GM19238 (cell line): ENCODE measurements around the gene CD79A.
"Not testable (repeated sequence)": the region's sequence is repeated elsewhere in the genome, so short reads cannot be mapped to it uniquely, and the experiment has no call there.

ENCODE experiments used
- DNase-seq: peaks from one replicate; pipeline ENCODE4 v3.0.0; 2011; ENCODE audit warnings: low spot score; ENCODE audit not compliant: insufficient read length

Gene CD79A

DNA sequence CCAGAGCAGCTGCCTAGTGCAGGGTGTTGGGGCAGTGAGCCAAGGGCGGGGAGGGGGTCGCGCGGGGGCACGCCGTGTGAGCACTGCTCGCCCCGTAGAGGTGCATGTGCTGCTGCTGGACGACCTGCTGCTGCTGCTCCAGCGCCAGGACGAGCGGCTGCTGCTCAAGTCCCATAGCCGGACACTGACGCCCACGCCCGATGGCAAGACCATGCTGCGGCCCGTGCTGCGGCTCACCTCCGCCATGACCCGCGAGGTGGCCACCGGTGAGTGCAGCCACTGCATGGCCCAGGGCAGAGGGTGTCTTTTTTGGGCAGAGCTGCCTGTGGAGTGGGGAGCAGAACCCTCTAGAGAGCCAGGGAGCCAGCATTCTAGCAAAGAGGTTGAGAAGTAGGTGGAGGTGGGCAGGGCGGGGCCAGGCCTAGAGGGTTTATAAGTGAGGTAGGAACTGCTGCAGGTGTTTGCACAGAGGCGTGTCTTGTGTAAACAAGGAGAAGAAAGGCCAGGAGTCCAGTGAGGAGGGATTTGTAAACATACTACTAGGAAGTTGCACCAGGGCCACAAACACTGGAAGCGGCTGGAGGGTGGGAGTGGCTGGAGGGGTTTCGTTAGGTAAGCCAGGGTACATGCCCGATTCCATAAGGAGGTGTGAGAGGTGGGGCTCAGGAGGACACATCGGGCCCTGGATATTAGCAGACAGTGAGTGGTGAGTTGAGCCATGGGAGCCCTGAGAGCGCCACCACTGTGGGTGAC is 27.2 kb downstream of the CD79A start:
- DNase-seq, result no peak

DNA sequence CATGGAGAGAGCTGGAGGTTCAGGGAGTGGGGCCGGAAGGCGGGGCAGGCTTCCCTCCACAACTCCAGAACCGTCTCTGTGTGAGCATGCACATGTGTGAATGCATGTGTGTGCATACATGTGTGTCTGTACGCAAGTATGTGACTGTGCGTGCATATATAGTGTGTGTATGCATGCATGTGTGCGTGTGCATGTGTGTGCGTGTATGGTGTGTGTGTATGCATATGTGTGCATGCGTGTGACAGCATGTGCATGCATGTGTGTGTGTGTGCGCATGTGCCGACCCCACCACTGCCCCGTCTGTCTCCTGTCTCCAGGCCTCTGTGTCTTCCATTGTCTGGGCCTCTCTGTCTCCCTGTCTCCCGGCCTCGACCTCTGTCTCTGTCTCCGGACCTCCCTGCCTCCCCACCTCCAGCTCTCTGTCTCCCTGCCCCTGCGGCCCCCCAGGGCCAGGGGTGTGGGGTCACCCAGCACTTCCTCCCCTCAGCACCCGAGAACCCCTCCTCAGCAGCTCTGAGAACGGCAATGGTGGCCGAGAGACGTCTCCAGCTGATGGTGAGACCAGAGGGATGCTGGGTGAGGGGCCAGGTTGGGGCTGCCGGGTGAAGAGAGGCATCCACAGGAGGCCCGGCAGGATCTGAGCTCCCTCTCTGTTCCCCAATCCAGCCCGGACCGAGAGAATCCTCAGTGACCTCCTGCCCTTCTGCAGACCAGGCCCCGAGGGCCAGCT is 28.4 kb downstream of the CD79A start:
- DNase-seq, result no peak

DNA sequence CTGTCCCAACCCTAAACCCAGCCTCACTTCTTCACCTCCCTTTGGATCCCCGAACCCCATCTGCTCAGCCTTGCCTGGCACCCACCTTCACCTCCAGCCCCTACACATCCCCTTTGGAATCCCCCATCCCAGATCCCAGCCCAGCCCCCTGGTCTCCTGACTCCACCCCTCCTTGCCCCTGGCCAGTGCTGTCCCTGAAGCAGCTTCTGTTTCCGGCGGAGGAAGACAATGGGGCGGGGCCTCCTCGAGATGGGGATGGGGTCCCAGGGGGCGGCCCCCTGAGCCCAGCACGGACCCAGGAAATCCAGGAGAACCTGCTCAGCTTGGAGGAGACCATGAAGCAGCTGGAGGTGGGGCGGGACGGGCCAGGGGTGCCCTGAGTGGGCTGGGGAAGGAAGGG is 29.2 kb downstream of the CD79A start:
- no peak for DNase-seq

DNA sequence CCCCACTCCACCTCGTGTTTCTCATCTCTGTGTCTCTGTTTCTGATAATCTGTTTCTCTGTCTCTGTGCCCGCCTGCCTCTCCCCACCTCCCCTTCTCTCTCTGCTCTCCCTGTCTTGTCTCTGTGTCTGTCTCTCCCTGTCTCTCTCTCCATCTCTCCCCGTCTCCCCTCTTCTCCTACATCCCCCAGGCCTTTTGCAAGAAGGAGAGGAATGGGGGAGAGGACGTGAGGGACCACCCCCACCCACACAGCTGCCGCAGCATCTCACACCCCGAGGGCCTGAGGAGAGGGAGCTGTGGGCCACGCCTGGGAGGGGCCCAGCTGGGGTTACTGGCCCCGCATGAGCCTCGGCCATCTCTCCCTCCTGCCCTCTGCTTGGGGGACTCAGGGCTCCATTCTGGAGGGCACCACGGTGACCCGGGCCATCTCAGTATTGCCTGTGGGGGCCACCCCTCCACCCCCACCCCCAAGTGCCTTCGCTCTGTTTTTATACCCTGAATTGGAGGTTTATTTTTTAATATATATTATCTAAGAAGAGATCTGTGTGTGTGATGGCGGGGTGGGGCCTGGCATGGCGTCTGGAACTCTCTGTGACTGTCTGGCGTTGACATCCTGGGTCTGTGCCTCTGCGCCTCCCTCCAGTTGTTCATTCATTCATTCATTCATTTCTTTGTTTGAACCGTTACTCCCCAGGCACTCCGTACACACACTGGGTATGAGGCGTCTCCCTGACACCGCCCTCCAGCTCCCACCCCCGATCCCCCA is 30.0 kb downstream of the CD79A start:
- no peak for DNase-seq

DNA sequence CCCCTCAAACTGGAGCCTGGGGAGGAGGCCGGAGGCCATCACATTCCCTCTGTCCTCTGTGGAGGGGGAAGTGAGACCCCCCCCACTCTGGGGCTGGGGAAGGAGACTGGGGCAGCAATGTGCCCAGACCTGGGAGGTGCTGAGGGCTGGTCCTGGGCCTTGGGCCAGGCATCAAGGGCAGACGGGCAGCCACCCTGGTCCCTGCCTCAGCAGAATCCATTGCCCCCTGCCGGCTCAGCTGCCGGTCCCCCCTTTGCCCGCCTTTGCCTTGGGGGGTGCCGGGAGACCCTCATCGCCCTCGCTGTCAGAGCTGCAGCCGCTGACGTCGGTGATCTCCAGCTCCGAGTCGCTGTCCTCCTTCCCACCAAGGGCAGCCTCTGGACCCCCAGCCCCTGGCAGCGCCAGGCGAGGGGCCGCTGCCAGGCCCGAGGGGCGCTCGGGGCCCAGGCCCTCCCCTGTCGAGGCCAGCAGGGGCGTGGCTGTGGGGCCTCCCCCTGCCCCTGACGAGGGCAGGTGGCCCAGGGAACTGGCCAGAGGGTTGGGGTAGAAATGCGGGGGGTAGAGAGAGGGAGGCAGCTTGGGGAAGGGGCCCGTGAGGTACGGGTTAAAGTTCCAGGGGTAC is 31.0 kb downstream of the CD79A start:
- no peak for DNase-seq

DNA sequence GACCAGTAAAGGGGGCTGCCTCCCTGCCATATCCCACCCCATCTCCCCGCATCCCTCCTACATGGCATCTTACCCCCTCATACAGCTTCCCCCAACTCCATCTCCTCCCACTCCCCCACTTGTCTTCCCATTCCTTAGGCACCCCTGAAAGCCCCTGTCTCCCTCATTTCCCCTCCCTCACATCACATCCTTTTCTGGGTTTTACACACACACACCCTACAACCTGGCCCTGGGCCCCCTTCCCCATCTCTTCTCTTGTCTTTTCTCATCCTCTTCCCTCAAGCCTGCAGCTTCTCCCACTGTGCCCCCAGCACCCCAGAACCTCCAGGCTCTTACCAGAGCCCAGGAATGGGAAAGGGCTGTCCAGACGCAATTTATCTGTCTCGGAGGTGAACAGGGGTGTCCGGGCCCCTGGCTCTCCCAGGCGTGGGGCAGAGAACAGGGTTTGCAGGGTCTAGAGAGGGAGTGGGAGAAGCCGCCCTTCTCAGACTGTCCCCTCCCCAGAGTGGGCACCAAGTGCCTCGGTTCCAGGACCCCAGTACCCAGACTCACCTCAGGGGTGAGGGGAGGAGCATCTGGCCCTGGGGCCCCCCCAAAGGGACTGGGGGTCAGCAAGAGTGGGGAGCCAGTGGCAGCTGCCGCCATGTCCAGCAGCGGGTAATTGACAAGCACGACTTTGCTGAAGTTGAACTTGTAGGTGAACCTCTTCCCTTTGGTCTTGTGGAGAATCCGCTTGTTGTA is 31.8 kb downstream of the CD79A start:
- DNase-seq, result no peak

DNA sequence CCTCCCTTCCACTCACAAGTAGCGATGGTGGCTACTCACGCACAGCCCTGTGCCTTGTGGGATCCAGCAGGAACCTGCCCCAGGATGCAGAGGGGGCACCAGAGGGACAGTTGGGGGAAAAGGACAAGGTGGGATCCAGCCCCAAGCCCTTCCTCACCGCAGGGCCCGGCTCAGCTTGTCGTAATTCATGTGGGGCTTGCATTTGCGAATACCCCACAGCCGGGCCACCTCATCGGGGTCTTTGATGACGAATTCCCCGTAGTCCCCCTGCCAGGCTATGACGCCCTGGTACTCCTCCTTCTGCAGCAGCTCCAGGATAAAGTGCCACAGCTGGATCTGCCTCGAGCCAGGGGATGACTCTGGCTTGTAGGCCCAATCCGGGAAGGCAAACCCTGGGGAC is 32.6 kb downstream of the CD79A start:
- no peak for DNase-seq

DNA sequence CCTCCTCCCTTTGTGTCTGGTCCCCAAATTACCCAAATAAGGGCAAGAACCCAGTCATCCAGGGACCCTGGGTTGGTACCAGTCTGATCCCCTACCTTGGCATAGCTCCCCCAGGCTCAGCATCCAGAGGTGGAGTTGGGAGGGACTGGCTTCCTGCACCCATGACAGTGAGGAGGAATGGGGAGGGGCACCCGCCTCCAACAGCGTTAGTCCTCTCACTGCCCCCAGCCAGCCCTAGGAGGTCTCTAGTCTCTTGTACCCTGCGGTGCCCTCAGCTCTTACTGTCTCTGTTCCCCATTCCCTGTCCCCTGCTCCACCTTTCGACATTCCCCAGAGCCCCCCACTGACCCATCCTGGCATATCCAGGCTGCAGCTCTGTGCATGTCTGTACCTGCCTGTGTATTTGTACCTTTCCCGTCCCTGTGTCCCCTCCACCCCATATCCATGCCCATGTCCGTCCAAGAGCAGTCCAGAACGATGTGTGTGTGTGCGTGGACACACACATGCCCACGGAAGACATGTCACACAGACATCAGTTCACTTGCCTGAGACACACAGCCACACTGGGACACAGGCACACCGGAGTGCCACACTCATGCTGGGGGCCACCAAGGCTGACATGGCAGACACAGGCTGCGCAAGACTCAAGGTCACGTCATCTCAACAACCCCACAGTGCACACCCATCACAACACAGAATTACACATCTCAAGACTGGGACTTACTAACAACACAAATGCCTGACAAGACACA is 33.3 kb downstream of the CD79A start:
- no peak for DNase-seq

DNA sequence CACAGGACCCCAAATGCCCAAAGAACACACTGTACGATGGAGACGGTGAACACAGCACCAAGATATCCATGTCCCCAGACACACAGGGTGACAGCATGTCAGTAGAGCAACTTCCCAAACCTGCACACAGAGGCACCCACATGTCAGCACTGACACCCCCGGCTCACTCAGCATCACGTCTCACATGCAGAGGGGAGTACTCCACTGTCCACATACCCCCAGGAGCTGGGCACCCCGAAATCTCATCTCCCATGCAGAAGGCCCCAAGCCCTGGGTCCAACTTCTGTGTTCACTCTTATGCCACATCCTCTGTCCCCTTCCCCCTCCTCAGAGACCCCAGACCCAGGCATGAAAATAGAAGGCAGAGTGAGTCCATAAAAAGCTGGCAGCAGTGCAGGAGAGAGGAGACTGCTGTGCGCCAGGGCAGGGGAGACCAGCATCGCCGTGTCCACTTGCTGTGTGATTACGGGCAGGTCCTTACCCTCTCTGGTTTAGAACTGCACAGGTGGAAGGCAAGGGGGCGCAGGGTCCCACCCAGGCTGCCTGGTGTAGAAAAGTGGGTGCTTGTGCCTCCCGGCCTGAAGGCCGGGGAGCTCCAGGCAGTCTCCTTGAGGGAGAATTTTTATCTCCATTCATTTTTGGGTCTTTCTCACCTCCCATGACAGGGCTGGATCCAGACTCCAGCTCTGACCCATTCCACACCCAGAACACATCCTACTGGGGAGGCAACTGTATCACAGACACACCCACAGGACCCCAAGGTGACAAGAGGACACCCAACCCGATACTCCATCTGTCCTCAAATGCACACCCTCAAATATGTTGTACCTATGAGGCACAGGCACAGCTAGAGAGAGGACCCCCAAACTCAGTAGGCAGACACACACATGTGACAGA is 34.2 kb downstream of the CD79A start:
- DNase-seq, result no peak

DNA sequence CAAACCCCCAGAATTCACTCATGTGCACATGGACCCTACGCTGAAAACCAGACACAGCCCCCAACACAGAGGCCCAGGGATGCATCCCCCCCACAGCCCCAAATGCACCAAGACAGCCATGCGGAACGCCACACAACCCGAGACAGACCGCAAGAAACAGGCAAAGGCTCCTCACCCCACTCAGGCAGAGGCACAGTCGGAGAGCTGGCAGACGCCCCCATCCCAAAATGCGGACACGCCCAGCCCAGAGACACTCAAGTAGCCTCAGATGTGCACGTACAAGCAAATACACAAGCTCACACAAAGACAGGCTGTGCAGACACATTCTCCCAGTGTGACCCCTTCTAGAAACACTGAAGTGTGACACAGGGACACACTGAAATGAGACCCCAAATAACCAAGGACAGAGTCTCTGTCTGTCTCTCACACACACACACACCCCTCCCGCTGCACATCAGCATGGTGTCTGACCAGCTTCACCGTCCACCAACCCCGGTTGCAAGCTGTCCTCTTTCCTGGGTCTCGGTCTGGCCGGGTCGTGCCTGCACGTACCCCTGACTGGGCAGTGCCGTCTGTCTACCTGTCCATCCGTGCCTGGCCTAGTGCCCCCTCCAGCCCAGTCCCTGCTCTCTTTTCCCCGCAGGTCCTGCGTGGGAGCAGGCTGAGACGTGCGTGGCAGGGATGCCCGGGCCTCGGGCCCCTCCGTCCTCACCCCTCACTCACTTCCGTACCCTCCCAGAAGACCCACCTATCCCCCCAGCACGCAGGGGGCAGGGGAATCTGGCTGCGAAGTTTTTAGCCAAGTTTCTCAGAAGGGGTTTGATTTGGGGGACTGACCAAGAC is 35.0 kb downstream of the CD79A start:
- DNase-seq, result no peak

DNA sequence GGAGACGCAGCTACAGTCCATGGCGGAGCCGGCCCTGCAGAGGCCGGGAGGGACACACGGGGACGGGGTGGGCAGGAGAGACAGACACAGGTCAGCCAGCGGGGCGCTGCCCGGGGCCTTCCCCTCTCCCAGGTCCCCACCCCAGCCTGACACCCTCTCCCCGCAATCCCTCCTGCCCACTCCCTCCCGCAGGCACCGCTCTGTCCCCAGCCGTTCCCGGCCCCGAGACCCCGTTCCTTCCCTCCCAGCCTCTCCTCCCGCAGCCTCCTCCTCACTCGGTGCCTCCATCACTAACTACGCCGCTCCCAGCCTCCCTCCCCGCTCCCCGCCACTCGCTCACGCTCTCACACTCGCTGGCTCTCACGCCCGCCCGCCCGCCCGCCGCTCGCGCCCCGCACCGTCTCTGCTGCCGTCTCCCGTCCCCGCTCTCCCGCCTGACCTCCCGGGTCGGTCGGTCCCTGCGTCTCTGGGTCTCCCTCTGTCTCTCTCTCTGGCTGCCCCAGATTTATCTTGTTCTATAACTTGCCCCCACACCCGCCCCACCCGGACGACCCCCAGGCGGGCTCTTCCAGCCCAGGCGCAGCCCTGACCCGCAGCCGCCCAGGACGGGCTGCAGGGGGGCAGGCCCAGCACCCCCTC is 35.9 kb downstream of the CD79A start:
- DNase-seq, result no peak

DNA sequence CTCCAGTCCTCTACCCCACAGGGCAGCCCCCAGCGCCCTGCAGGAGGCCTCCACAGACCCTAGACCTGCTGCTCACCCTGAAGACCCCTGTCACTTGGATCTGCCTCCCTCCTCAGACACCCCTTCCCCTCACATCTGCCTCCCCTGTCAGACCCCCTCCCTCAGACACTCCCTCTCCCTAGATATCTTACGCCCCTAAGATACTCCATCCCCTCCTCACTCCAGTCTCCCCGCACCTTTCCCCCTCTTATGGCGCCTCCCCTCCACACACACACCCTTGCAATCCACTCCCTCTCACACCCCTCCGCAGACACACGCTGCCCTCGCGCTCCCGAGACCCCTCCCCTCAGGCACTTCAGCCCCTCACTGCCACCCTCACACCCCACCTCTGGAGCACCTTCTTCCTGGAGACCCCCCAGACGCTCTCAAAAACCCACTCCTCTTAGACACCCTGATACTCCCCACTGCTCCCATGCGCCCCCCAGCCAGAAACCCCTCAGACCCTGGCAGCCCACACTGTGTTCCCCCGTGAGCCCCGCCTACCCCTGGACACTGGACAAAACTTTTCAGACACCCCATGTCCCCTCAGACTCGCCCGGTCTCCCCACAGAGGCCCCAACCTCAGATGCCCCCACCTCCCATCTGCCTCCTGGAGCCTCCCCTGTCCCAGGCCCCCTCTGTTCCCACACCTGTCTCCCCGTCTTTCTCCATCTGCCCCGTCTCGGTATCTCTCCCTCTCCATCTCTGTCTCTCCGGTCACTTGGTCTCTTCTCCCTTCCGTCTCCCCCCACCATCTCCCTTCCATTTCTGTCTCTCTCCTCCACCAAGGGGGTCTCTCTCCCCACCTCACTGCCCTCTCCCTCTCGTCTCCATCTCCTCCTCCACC is 36.7 kb downstream of the CD79A start:
- no peak for DNase-seq

DNA sequence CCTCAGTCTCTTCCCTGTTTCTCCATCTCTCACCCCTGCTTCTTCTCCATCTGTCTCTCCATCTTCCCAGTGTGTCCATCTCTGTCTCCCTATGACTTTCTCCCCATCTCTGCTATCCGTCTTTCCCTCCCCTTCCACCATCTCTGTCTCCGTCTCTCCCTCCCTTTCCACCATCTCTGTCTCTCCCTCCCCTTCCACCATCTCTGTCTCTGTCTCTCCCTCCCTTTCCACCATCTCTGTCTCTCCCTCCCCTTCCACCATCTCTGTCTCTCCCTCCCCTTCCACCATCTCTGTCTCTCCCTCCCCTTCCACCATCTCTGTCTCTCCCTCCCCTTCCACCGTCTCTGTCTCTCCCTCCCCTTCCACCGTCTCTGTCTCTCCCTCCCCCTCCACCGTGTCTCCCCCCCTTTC is 37.4 kb downstream of the CD79A start:
- DNase-seq, result not testable (repeated sequence)

DNA sequence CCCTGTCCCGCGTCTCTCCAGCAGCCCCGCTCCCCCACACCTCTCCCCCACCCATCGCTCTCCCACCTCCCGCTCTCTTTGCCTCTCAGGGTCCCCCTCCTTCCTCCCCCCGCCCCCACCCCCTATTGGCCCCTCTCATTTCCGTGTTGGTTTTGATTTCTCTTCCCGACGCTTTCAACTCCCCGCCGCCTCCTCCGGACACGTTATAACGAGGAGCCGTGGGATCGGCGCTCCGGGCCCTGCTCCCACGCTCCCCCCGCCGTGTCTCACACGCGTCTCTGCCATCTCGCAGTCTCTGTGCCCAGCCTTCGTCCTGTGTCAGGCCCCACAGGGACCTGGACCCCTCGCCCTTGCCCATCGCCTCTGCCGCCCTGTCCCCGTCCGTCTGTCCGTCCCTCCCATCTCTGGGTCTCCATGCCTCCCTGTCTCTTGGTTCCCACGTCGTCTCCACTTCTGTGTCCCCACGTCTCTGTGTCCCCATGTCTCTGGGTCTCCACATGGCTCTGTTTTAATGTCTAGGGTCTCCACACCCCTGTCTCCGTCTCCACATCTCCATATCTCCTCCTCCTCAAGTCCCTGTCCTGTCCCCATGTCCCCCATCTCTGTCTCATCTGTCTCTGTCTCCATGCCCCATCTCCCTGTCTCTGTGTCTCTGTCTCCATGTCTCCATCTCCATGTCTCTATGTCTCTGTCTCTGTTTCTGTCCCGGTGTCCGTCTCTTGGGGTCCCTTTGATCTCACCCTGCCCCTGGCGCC is 38.1 kb downstream of the CD79A start:
- no peak for DNase-seq

DNA sequence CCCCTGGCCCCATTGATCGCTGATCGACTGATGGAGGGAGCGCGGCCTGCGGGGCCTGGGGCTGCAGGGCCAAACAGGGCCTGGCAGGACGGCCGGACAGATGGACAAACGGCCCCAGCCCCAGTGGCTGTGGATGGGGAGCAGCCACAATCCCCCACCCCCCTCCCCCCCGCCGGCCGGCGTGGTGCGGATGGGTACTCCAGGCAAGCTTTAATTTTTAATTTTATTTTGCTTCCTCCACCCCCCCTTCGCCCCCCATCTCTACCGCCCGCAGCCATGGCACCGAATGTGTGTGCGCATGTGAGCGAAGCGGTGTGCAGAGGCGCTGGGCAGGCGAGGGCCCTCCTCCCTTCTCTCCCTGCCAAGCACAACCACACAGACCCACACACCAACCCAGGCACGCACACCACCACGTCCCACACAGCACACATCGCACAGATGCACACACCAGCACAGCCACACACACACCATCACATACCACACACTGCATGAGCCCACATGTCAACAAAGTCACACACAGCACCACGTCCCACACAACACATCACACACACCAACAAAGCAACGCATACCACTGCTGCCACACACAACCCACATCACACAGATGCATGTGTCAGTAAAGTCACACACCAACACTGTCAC is 38.8 kb downstream of the CD79A start:
- no peak for DNase-seq

DNA sequence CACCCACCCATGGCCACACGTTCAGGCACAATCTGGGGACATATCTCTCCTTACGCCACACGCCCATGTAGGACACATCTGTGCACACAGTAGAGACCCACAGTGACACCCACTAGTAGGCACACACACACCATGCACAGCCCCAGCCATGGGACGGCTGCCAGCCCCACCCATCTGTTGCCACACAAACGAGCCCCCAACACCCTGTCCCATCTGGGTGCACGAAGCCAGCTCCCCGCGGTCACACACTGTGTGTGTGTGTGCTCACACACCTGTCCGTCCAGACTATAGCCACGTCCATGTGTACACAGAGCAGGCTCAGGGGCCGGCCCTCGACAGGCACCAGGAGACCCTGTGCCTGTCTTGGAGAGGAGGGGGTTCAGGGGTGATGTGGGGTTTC is 40.6 kb downstream of the CD79A start:
- DNase-seq, result no peak
